Fibroblast of skin of abdomen (primary cell): ENCODE results near the gene LST1.

Experiments
- DNase-seq: peaks from one replicate; pipeline ENCODE4 v3.0.0-alpha.2; 2013

LST1 gene

GRCh38 chr6:31621320-31621939 is 35.4 kb downstream of the LST1 start:
- DNase-seq = no peak

- peak; percentile 40 for DNase-seq
These were observed 35.9 kb downstream of the LST1 start for GRCh38 chr6:31621991-31622390.

- DNase-seq = no peak
These were observed 36.6 kb downstream of the LST1 start for GRCh38 chr6:31622684-31623091.

GRCh38 chr6:31624070-31624469 is 38.0 kb downstream of the LST1 start:
- DNase-seq = no peak

- no peak for DNase-seq
These were observed 40.9 kb downstream of the LST1 start for GRCh38 chr6:31626952-31627351.

GRCh38 chr6:31627690-31628287 is 41.7 kb downstream of the LST1 start:
- no peak for DNase-seq

GRCh38 chr6:31629014-31629413 is 42.9 kb downstream of the LST1 start:
- DNase-seq = no peak

- no peak for DNase-seq
These were observed 44.3 kb downstream of the LST1 start for GRCh38 chr6:31630177-31630934.

- DNase-seq = no peak
These were observed 45.1 kb downstream of the LST1 start for GRCh38 chr6:31631209-31631608.

GRCh38 chr6:31631681-31632278 is 45.7 kb downstream of the LST1 start:
- DNase-seq = no peak

- DNase-seq = no peak
These were observed 46.3 kb downstream of the LST1 start for GRCh38 chr6:31632279-31632946.

- no peak for DNase-seq
These were observed 47.4 kb downstream of the LST1 start for GRCh38 chr6:31633447-31633846.

GRCh38 chr6:31634131-31634530 is 48.1 kb downstream of the LST1 start:
- DNase-seq = no peak

GRCh38 chr6:31634969-31635575 is 49.0 kb downstream of the LST1 start:
- DNase-seq = no peak

GRCh38 chr6:31636698-31637596 is 50.9 kb downstream of the LST1 start:
- DNase-seq = no peak
